Hepatocyte (in vitro differentiated cells): ENCODE data around the gene TMEM38A.
"Not testable (repeated sequence)": the region's sequence is repeated elsewhere in the genome, so short reads cannot be mapped to it uniquely, and the experiment has no call there.

Experiments used
- CTCF ChIP-seq: fragments of 200-600 bp; sonication (generic); IDR thresholded peaks from 2 replicates; pipeline ENCODE4 v1.5.1; 2016; ENCODE audit warnings: antibody characterized with exemption, mild to moderate bottlenecking; ENCODE audit not compliant: poor library complexity
- EZH2 ChIP-seq: fragments of 200-600 bp; sonication (generic); IDR thresholded peaks from 2 replicates; pipeline ENCODE4 v1.6.1; 2016; ENCODE audit warnings: antibody characterized with exemption, mild to moderate bottlenecking, borderline replicate concordance

DNA sequence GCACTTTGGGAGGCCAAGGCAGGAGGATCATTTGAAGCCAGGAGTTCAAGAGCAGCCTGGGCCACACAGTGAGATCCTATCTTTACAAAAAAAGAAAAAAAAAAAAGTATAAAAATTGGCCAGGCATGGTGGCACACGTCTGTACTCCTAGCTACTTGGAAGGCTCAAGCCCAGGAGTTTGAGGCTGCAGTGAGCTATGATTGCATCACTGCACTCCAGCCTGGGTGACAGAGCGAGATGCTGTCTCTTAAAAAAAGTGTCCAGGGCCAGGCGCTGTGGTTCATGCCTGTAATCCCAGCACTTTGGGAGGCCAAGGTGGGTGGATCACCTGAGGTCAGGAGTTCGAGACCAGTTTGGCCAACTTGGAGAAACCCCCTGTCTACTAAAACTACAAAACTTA is 12.9 kb downstream of the TMEM38A start:
- TF ChIP-seq CTCF, EZH2: not testable (repeated sequence)
